GM08714 (cell line): ENCODE data around the gene PHAF1.

Source experiments
- H3K4me3 ChIP-seq: fragments of 200-500 bp; sonication (Bioruptor generic); 2 replicates; pipeline ENCODE4 v1.5.1; 2014; ENCODE audit warnings: mild to moderate bottlenecking, low read length, inconsistent platforms
- ZNF274 ChIP-seq: IDR thresholded peaks from 2 replicates; pipeline ENCODE4 v1.6.1; 2012; ENCODE audit warnings: mild to moderate bottlenecking, low read depth, low read length

PHAF1 gene

GRCh38 chr16:67157892-67158635 lies 48.3 kb downstream of the PHAF1 start:
- TF ChIP-seq ZNF274, result no peak
- no peak overlapping the region for H3K4me3 ChIP-seq

DNA sequence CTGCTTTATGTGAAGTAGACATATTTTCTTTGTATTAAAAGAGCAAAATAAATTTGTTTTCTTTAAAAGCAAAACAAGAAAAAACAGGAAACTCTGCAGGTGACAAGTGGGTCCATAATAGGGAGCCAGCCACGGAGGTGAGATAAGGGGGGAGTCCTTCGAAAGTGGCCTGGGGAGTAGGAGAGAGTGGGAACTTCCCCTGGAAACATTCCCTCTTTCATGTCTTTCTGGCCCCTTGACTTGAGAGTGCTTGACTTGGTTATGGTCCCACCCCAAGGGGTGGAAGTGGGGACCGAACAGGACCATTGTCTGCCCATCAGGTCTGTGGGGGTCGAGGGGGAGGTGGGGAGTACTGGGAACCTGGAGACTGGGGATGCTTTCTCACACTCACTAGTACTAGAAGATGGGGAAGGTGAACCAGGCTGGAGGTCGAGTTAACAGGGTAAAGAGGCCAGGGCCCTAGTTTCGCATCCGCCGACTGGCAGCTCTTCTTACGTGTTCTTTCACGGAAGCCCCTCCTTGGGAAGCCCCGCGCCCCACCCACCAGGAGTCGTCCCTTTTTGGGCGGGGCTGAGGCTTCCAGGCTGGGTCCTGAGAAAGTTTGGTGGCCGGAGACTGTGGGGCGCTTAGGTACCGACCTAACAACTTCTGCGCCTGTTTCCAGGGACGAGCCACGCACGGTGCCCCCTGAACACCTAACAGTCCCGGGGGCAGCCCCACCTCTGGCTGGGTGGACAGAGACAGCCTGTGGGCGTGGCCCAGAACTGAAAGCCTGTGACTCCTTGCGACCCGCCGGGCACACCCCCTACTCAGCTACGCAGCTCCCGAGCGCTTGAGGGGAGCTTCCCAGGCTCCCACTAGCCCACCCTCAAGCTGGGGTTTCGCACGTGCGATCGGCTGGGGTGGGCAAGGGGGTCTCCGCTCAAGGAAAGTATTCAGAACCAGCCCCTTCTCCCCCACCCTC lies 49.2 kb downstream of the PHAF1 start:
- peak overlapping the region; percentile 88 for H3K4me3 ChIP-seq
- no peak for TF ChIP-seq ZNF274

- no peak overlapping the region for H3K4me3 ChIP-seq
- no peak for TF ChIP-seq ZNF274
These were observed 51.9 kb downstream of the PHAF1 start for GRCh38 chr16:67161595-67162058.

DNA sequence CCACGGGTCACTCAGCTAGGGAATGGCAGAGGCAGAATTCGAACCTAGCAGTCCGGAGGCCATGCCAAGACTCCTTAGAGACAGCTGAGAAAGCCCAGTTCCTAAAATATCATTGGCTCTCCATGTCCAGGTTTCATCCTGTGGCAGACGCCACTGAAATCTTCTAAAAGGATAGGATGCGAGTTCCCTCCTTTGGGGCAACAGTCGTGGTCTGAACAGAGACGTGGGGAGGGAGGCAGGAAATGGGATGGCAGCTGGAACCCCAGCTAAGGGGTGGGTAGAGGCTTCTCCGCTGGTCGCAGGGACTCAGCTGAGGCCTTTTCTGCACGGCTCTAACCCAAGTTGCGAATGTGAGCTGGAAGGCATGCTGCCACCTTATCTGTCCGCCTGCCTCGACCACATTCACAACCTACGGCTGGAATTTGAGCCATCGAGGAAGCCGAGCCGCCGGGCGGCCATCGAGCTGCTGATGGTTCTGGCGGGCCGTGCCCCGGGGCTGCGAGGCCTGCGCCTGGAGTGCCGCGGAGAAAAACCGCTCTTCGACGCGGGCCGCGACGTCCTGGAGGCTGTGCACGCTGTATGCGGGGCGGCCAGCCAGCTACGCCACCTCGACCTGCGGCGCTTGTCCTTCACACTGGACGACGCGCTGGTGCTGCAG lies 52.9 kb downstream of the PHAF1 start:
- H3K4me3 ChIP-seq, result no peak overlapping the region; the same call in 1 of the 2 replicates

GRCh38 chr16:67163164-67163998 lies 53.6 kb downstream of the PHAF1 start:
- no peak overlapping the region; the same call in 1 of the 2 replicates for H3K4me3 ChIP-seq
- no peak for TF ChIP-seq ZNF274

More for the DNA sequence above, 52.9 kb downstream of the PHAF1 start:
- TF ChIP-seq ZNF274, result no peak

DNA sequence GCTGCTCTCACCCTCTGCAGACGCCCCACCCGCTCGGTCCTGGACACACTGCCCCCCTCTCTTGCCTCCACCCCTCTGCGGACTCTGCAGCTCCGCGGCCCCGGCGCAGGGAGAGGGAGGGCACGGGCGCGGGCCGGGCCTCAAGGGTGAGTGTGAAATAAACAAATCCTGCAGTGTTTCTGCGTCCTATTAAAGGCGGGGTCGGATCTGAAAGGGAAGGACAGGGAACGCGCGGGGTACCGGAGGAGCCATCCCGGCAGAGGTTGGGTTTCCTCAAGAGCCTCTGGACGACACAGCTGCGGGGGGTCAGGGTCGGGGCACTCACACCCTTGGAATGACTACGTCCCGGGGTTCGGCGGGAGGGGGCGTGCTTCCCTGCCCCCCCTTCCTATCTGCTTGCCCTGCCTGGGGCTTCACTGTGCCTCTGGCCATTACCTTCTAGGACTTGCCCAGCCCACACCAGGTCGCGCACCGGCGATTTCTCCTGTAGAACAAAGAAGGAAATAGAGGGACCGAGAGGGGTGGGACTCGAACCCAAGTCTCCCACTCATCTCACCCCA lies 54.3 kb downstream of the PHAF1 start:
- TF ChIP-seq ZNF274, result no peak
- no peak overlapping the region; the same call in 1 of the 2 replicates for H3K4me3 ChIP-seq

- TF ChIP-seq ZNF274, result no peak
- no peak within 1 kb of the TSS; the same call in 1 of the 2 replicates for H3K4me3 ChIP-seq
These were observed 54.9 kb downstream of the PHAF1 start, which contains the start of gene HSF4 for GRCh38 chr16:67164599-67165061. Gene HSF4, plus strand, starts transcription at chr16:67164745. Its CDS starts 67 bp downstream, at chr16:67164812.

DNA sequence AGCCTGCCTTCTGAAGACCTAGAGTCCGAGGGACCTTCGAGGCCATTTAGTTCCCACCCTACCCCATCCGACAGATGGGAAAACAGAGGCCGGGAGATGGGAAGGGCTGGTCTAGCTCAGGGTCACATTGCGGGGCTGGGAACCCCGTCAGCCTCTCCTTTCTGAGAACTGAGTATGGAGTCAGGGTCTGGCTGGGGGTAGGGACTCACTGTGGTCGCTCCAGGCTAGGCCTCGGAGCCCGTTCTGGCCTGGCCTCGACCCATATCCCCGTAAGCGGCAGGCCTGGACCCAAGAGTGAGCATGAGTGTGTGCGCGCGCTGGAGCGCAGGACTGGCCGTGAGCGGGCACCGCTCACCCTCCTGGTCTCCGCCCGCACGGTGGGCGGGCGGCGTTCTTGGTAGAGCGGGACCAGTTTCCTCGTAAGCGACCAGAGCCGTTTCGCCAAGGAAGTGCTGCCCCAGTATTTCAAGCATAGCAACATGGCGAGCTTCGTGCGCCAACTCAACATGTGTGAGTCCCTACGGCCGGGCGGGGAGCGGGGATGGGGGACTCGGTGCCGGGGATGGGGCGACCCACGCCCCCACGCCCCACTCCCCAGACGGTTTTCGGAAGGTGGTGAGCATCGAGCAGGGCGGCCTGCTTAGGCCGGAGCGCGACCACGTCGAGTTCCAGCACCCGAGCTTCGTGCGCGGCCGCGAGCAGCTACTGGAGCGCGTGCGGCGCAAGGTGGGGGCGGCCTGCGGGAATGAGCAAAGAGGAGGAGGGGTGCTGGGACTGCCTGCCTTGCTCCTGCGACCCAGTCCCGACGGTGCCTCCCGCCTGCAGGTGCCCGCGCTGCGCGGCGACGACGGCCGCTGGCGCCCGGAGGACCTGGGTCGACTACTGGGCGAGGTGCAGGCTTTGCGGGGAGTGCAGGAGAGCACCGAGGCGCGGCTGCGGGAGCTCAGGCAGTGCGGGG lies 55.7 kb downstream of the PHAF1 start:
- TF ChIP-seq ZNF274, result no peak
- H3K4me3 ChIP-seq, result no peak overlapping the region

- TF ChIP-seq ZNF274, result no peak
- H3K4me3 ChIP-seq, result no peak overlapping the region
These were observed 56.4 kb downstream of the PHAF1 start for GRCh38 chr16:67166110-67166547.

GRCh38 chr16:67166598-67167168 lies 56.9 kb downstream of the PHAF1 start:
- TF ChIP-seq ZNF274, result no peak

GRCh38 chr16:67167588-67167987 lies 57.8 kb downstream of the PHAF1 start:
- H3K4me3 ChIP-seq, result no peak overlapping the region
- TF ChIP-seq ZNF274, result no peak

More at GRCh38 chr16:67166598-67167168, 56.9 kb downstream of the PHAF1 start:
- H3K4me3 ChIP-seq, result no peak overlapping the region
